ENCODE measurements around the gene PLPP7. TPM values are rescaled to one million over a fixed set of nuclear protein-coding genes. Genes with fewer than 3 reads are reported as not detected.

The PLPP7 gene
- total RNA-seq, 2 experiments from 2014 or later, result 0.21 TPM; not detected in 1

GRCh38 chr9:131303381-131304321 lies 14.1 kb downstream of the PLPP7 start:
- Mint-ChIP-seq H3K27me3 (no peaks in the 10 kb centered on the region), H3K4me3 (no peak overlapping the region), H3K36me3 (ENCODE audit: low read depth) (no peaks in the 10 kb centered on the region), H3K27ac (no peak overlapping the region), H3K9me3 (no peaks in the 10 kb centered on the region), H3K4me1 (no peaks in the 10 kb centered on the region)
- ChIA-PET POLR2A (no interaction called here), CTCF (interaction anchor here (0.6 to 1.0 kb wide), 6 partner anchors 11 to 277 kb away, joined by 3 to 4 read pairs (median 3); partner anchors contain the start of gene PLPP7)
- DNase-seq, result no peak

- POLR2A ChIA-PET, result no interaction called here
- Mint-ChIP-seq H3K9me3 (no peaks in the 10 kb centered on the region), H3K4me1 (no peaks in the 10 kb centered on the region), H3K27me3 (no peaks in the 10 kb centered on the region), H3K4me3 (no peak overlapping the region), H3K36me3 (ENCODE audit: low read depth) (no peaks in the 10 kb centered on the region), H3K27ac (no peak overlapping the region)
- CTCF ChIA-PET, result interaction anchor here (0.6 kb wide), 1 partner anchor 1049 kb away, joined by 3 read pairs; no protein-coding TSS in a partner anchor
- no peak for DNase-seq
These were observed 15.3 kb downstream of the PLPP7 start for GRCh38 chr9:131304676-131305355.

GRCh38 chr9:131306397-131307004 lies 17.0 kb downstream of the PLPP7 start:
- ChIA-PET POLR2A (no interaction called here), CTCF (no interaction called here)
- Mint-ChIP-seq H3K4me1 (peaks cover 13% of the 10 kb centered on the region), H3K36me3 (ENCODE audit: low read depth) (no peaks in the 10 kb centered on the region), H3K27ac (no peak overlapping the region), H3K4me3 (no peak overlapping the region), H3K9me3 (no peaks in the 10 kb centered on the region), H3K27me3 (no peaks in the 10 kb centered on the region)
- DNase-seq, result no peak

- ChIA-PET POLR2A (no interaction called here), CTCF (interaction anchor here (0.9 to 2.0 kb wide), 3 partner anchors 20 to 32 kb away, joined by 3 to 5 read pairs (median 3); no protein-coding TSS in a partner anchor)
- Mint-ChIP-seq H3K27ac (no peak overlapping the region), H3K36me3 (ENCODE audit: low read depth) (no peaks in the 10 kb centered on the region), H3K9me3 (no peaks in the 10 kb centered on the region), H3K4me3 (no peak overlapping the region), H3K27me3 (no peaks in the 10 kb centered on the region), H3K4me1 (peaks cover 13% of the 10 kb centered on the region)
- DNase-seq, result no peak
These were observed 18.5 kb downstream of the PLPP7 start for GRCh38 chr9:131307974-131308373.

- Mint-ChIP-seq H3K9me3 (no peaks in the 10 kb centered on the region), H3K36me3 (ENCODE audit: low read depth) (no peaks in the 10 kb centered on the region), H3K27ac (no peak overlapping the region), H3K4me1 (peaks cover 13% of the 10 kb centered on the region), H3K4me3 (no peak overlapping the region), H3K27me3 (no peaks in the 10 kb centered on the region)
- ChIA-PET POLR2A (no interaction called here), CTCF (interaction anchor here (0.9 to 2.0 kb wide), 4 partner anchors 19 to 33 kb away, joined by 3 to 5 read pairs (median 3); no protein-coding TSS in a partner anchor)
- DNase-seq, result no peak
These were observed 18.9 kb downstream of the PLPP7 start for GRCh38 chr9:131308452-131308851.

GRCh38 chr9:131308906-131309529 lies 19.5 kb downstream of the PLPP7 start:
- Mint-ChIP-seq H3K9me3 (no peaks in the 10 kb centered on the region), H3K36me3 (ENCODE audit: low read depth) (no peaks in the 10 kb centered on the region), H3K4me1 (peaks cover 13% of the 10 kb centered on the region), H3K4me3 (no peak overlapping the region), H3K27ac (no peak overlapping the region), H3K27me3 (no peaks in the 10 kb centered on the region)
- CTCF ChIA-PET, result interaction anchor here (0.9 to 2.0 kb wide), 5 partner anchors 19 to 127 kb away, joined by 3 to 5 read pairs (median 3); no protein-coding TSS in a partner anchor
- POLR2A ChIA-PET, result no interaction called here
- DNase-seq, result no peak

GRCh38 chr9:131309530-131310276 lies 20.2 kb downstream of the PLPP7 start:
- ChIA-PET CTCF (interaction anchor here (1.0 to 2.0 kb wide), 4 partner anchors 18 to 128 kb away, joined by 3 to 5 read pairs (median 4); no protein-coding TSS in a partner anchor), POLR2A (no interaction called here)
- Mint-ChIP-seq H3K36me3 (ENCODE audit: low read depth) (no peaks in the 10 kb centered on the region), H3K27ac (peak overlapping the region; percentile 78), H3K9me3 (no peaks in the 10 kb centered on the region), H3K4me3 (no peak overlapping the region), H3K4me1 (peaks cover 13% of the 10 kb centered on the region), H3K27me3 (no peaks in the 10 kb centered on the region)
- no peak for DNase-seq

GRCh38 chr9:131310833-131311554 lies 21.5 kb downstream of the PLPP7 start:
- peak; percentile 68 for DNase-seq
- Mint-ChIP-seq H3K4me1 (peaks cover 13% of the 10 kb centered on the region), H3K27me3 (no peaks in the 10 kb centered on the region), H3K27ac (peak overlapping the region; percentile 78), H3K36me3 (ENCODE audit: low read depth) (no peaks in the 10 kb centered on the region), H3K4me3 (no peak overlapping the region), H3K9me3 (no peaks in the 10 kb centered on the region)
- ChIA-PET CTCF (interaction anchor here (0.8 to 1.2 kb wide), 2 partner anchors 21 to 40 kb away, joined by 3 to 5 read pairs; partner anchors contain the start of gene PLPP7), POLR2A (no interaction called here)

GRCh38 chr9:131312246-131312645 lies 22.7 kb downstream of the PLPP7 start:
- no peaks in the 10 kb centered on the region for H3K9me3 Mint-ChIP-seq
- H3K4me1 Mint-ChIP-seq, result peaks cover 13% of the 10 kb centered on the region
- no peak for DNase-seq
- ChIA-PET CTCF (interaction anchor here (0.8 kb wide), 1 partner anchor 42 kb away, joined by 5 read pairs; no protein-coding TSS in a partner anchor), POLR2A (no interaction called here)
- H3K36me3 Mint-ChIP-seq (ENCODE audit: low read depth), result no peaks in the 10 kb centered on the region
- H3K4me3 Mint-ChIP-seq, result no peak overlapping the region
- no peaks in the 10 kb centered on the region for H3K27me3 Mint-ChIP-seq
- peak overlapping the region; percentile 36 for H3K27ac Mint-ChIP-seq

GRCh38 chr9:131312822-131313770 lies 23.6 kb downstream of the PLPP7 start:
- ChIA-PET CTCF (interaction anchor here (0.6 kb wide), 1 partner anchor 92 kb away, joined by 3 read pairs; no protein-coding TSS in a partner anchor), POLR2A (no interaction called here)
- H3K4me3 Mint-ChIP-seq, result no peak overlapping the region
- no peak for DNase-seq
- H3K27ac Mint-ChIP-seq, result no peak overlapping the region
- no peaks in the 10 kb centered on the region for H3K9me3 Mint-ChIP-seq
- H3K4me1 Mint-ChIP-seq, result peaks cover 13% of the 10 kb centered on the region
- no peaks in the 10 kb centered on the region for H3K36me3 Mint-ChIP-seq (ENCODE audit: low read depth)
- H3K27me3 Mint-ChIP-seq, result no peaks in the 10 kb centered on the region
